ENCODE measurements around the gene SEMA5A. TPM values are rescaled to one million over a fixed set of nuclear protein-coding genes. Genes with fewer than 3 reads are reported as not detected.

Gene SEMA5A
- total RNA-seq, 6 experiments from 2014 or later, result 3.1 to 12.6 (median 5.7) TPM

GRCh38 chr5:9480499-9480898 is 65.4 kb downstream of the SEMA5A start:
- no peak for ATAC-seq
- DNase-seq, result no peak
- Histone ChIP-seq H3K9me3 (peaks cover 0 to 8% (median 0%) of the 10 kb centered on the region in 4 donors), H3K36me3 (no peaks in the 10 kb centered on the region), H3K4me1 (no peaks in the 10 kb centered on the region), H3K4me3 (no peak overlapping the region), H3K27me3 (no peaks in the 10 kb centered on the region), H3K27ac (no peak overlapping the region)
- TF ChIP-seq POLR2A (IDR thresholded peaks at IDR 0.05) (no peak), CTCF (IDR thresholded peaks at IDR 0.05) (no peak)
- intact Hi-C loops (cut with DNase I), result no loop called here
- 57% methylated on average over 3 of the region's 3 CpGs for WGBS (ENCODE audit: insufficient coverage, low coverage, low lambda C conversion rate, missing lambda C conversion rate)

- TF ChIP-seq POLR2A (IDR thresholded peaks at IDR 0.05), result no peak
- no peak for TF ChIP-seq CTCF (IDR thresholded peaks at IDR 0.05)
- H3K27me3 ChIP-seq, result no peaks in the 10 kb centered on the region
- no peaks in the 10 kb centered on the region for H3K36me3 ChIP-seq
- no peak overlapping the region for H3K27ac ChIP-seq
- H3K4me3 ChIP-seq, result no peak overlapping the region
- peaks cover 0 to 8% (median 0%) of the 10 kb centered on the region in 4 donors for H3K9me3 ChIP-seq
- intact Hi-C loops (cut with DNase I), result no loop called here
- no peak for ATAC-seq
- DNase-seq, result no peak
- 72% methylated on average over 3 of the region's 3 CpGs for WGBS (ENCODE audit: insufficient coverage, low coverage, low lambda C conversion rate, missing lambda C conversion rate)
- no peaks in the 10 kb centered on the region for H3K4me1 ChIP-seq
Observed at GRCh38 chr5:9479990-9480389, 65.9 kb downstream of the SEMA5A start.

GRCh38 chr5:9479361-9479760 is 66.5 kb downstream of the SEMA5A start:
- Histone ChIP-seq H3K4me3 (no peak overlapping the region), H3K27me3 (no peaks in the 10 kb centered on the region), H3K27ac (no peak overlapping the region), H3K36me3 (no peaks in the 10 kb centered on the region), H3K9me3 (peaks cover 0 to 8% (median 0%) of the 10 kb centered on the region in 4 donors), H3K4me1 (no peaks in the 10 kb centered on the region)
- DNase-seq, result no peak
- 66% methylated on average over 6 of the region's 7 CpGs for WGBS (ENCODE audit: insufficient coverage, low coverage, low lambda C conversion rate, missing lambda C conversion rate)
- ATAC-seq, result no peak
- intact Hi-C loops (cut with DNase I), result no loop called here
- no peak for TF ChIP-seq CTCF (IDR thresholded peaks at IDR 0.05)
- TF ChIP-seq POLR2A (IDR thresholded peaks at IDR 0.05), result no peak

GRCh38 chr5:9477537-9477936 is 68.3 kb downstream of the SEMA5A start:
- Histone ChIP-seq H3K4me3 (no peak overlapping the region), H3K4me1 (no peaks in the 10 kb centered on the region), H3K36me3 (no peaks in the 10 kb centered on the region), H3K9me3 (peaks cover 0 to 8% (median 0%) of the 10 kb centered on the region in 4 donors), H3K27me3 (no peaks in the 10 kb centered on the region), H3K27ac (no peak overlapping the region)
- ATAC-seq, result no peak
- WGBS (ENCODE audit: insufficient coverage, low coverage, low lambda C conversion rate, missing lambda C conversion rate), result 32% methylated on average over 2 of the region's 2 CpGs
- intact Hi-C loops (cut with DNase I), result no loop called here
- TF ChIP-seq POLR2A (IDR thresholded peaks at IDR 0.05) (no peak), CTCF (IDR thresholded peaks at IDR 0.05) (no peak)
- no peak for DNase-seq
